HEK293 (cell line): ENCODE measurements around the gene AGXT2.

Experiments used
- CTCF ChIA-PET: fragments of 350-600 bp; formaldehyde crosslinking; extraction: SDS; loops from one replicate; lab custom pipeline; 2021; ENCODE audit warnings: antibody characterized with exemption; lab: Yijun Ruan, JAX
- POLR2A ChIA-PET: fragments of 300-600 bp; formaldehyde crosslinking; extraction: SDS; loops from one replicate; lab custom pipeline; 2020; ENCODE audit warnings: antibody characterized with exemption, inconsistent platforms; lab: Yijun Ruan, JAX
- H3K27ac ChIP-seq: fragments of 200-500 bp; sonication (Bioruptor generic); 2 replicates; pipeline ENCODE4 v1.5.1; 2014; ENCODE audit warnings: low read depth, low read length, control low read depth, inconsistent platforms; ENCODE audit errors: extremely low read depth
- H3K36me3 ChIP-seq, 2 experiments: fragments of 200-500 bp in 1 of 2; sonication (Bioruptor generic) in 1 of 2; 1 replicate in 1 of 2; 2 replicates in 1 of 2; pipeline ENCODE4 v1.5.1; 2014 to 2017; ENCODE audit warnings: inconsistent platforms in 2 of 2, low read length in 2 of 2; ENCODE audit not compliant: control insufficient read depth in 2 of 2, insufficient read depth in 1 of 2
- H3K4me1 ChIP-seq: fragments of 200-500 bp; sonication (Bioruptor generic); 2 replicates; pipeline ENCODE4 v1.5.1; 2014; ENCODE audit warnings: mild to moderate bottlenecking, low read length, inconsistent platforms; ENCODE audit not compliant: control insufficient read depth, insufficient read depth
- H3K4me3 ChIP-seq: 2 replicates; pipeline ENCODE4 v1.5.1; 2011; ENCODE audit warnings: low read depth, mild to moderate bottlenecking, control low read depth, low read length, moderate library complexity
- H3K9me3 ChIP-seq: fragments of 200-500 bp; sonication (Bioruptor generic); 2 replicates; pipeline ENCODE4 v1.5.1; 2014; ENCODE audit warnings: low read depth, low read length, inconsistent platforms; ENCODE audit not compliant: control insufficient read depth, insufficient read depth
- BCL11A ChIP-seq: fragments of 450-650 bp; formaldehyde crosslinking; IDR thresholded peaks from 2 replicates; pipeline ENCODE4 v1.5.1; 2016; ENCODE audit warnings: low read depth, missing biosample characterization, missing genetic modification characterization
- GLIS1 ChIP-seq: fragments of 450-650 bp; formaldehyde crosslinking; IDR thresholded peaks from 2 replicates; pipeline ENCODE4 v1.5.1; 2016; ENCODE audit warnings: missing biosample characterization, missing genetic modification characterization
- KLF7 ChIP-seq: fragments of 450-650 bp; formaldehyde crosslinking; IDR thresholded peaks from 2 replicates; pipeline ENCODE4 v1.5.1; 2016; ENCODE audit warnings: missing biosample characterization, missing genetic modification characterization, borderline replicate concordance
- KLF9 ChIP-seq: fragments of 450-650 bp; formaldehyde crosslinking; IDR thresholded peaks from 2 replicates; pipeline ENCODE4 v1.5.1; 2016; ENCODE audit warnings: missing biosample characterization, missing genetic modification characterization, low read depth
- MZF1 ChIP-seq: fragments of 450-650 bp; formaldehyde crosslinking; IDR thresholded peaks from 2 replicates; pipeline ENCODE4 v1.5.1; 2017; ENCODE audit warnings: missing biosample characterization, missing genetic modification characterization, borderline replicate concordance
- SCRT2 ChIP-seq: fragments of 450-650 bp; formaldehyde crosslinking; IDR thresholded peaks from 2 replicates; pipeline ENCODE4 v1.5.1; 2016; ENCODE audit warnings: missing biosample characterization, missing genetic modification characterization
- ZBTB48 ChIP-seq: fragments of 450-650 bp; formaldehyde crosslinking; IDR thresholded peaks from 2 replicates; pipeline ENCODE4 v1.5.1; 2016; ENCODE audit warnings: missing biosample characterization, missing genetic modification characterization
- ZFP41 ChIP-seq: fragments of 450-650 bp; formaldehyde crosslinking; IDR thresholded peaks from 2 replicates; pipeline ENCODE4 v1.5.1; 2016; ENCODE audit warnings: missing biosample characterization, missing genetic modification characterization, borderline replicate concordance
- ZFP69B ChIP-seq: fragments of 450-650 bp; formaldehyde crosslinking; IDR thresholded peaks from 2 replicates; pipeline ENCODE4 v1.5.1; 2016; ENCODE audit warnings: missing biosample characterization, missing genetic modification characterization
- ZNF133 ChIP-seq: fragments of 450-650 bp; formaldehyde crosslinking; IDR thresholded peaks from 2 replicates; pipeline ENCODE4 v1.5.1; 2016; ENCODE audit warnings: missing biosample characterization, missing genetic modification characterization
- ZNF211 ChIP-seq: fragments of 450-650 bp; formaldehyde crosslinking; IDR thresholded peaks from 2 replicates; pipeline ENCODE4 v1.5.1; 2016; ENCODE audit warnings: low read depth, missing biosample characterization, missing genetic modification characterization
- ZNF223 ChIP-seq: fragments of 450-650 bp; formaldehyde crosslinking; IDR thresholded peaks from 2 replicates; pipeline ENCODE4 v1.5.1; 2016; ENCODE audit warnings: missing biosample characterization, missing genetic modification characterization
- ZNF350 ChIP-seq: fragments of 450-650 bp; formaldehyde crosslinking; IDR thresholded peaks from 2 replicates; pipeline ENCODE4 v1.5.0; 2017; ENCODE audit warnings: missing biosample characterization, mild to moderate bottlenecking, missing genetic modification characterization
- ZNF366 ChIP-seq: fragments of 450-650 bp; formaldehyde crosslinking; conservative IDR thresholded peaks from 2 replicates; pipeline ENCODE4 v1.5.1; 2016; ENCODE audit warnings: missing biosample characterization, missing genetic modification characterization
- ZNF624 ChIP-seq: fragments of 450-650 bp; formaldehyde crosslinking; IDR thresholded peaks from 2 replicates; pipeline ENCODE4 v1.5.1; 2017; ENCODE audit warnings: missing biosample characterization, missing genetic modification characterization
- ZNF626 ChIP-seq: fragments of 450-650 bp; sonication (Bioruptor Pico); formaldehyde crosslinking; IDR thresholded peaks from 2 replicates; pipeline ENCODE4 v1.5.1; 2018; ENCODE audit warnings: missing biosample characterization, missing genetic modification characterization, inconsistent platforms
- ZNF639 ChIP-seq: fragments of 450-650 bp; formaldehyde crosslinking; IDR thresholded peaks from 2 replicates; pipeline ENCODE4 v1.5.1; 2016; ENCODE audit warnings: missing biosample characterization, missing genetic modification characterization
- ZNF660 ChIP-seq: fragments of 450-650 bp; IDR thresholded peaks from 2 replicates; pipeline ENCODE4 v1.5.1; 2018; ENCODE audit warnings: missing biosample characterization, mild to moderate bottlenecking, missing genetic modification characterization
- ZNF76 ChIP-seq: fragments of 450-650 bp; formaldehyde crosslinking; IDR thresholded peaks from 2 replicates; pipeline ENCODE4; 2016; ENCODE audit warnings: low read depth, missing biosample characterization, missing genetic modification characterization, borderline replicate concordance
- TF ChIP-seq, protein P1 (sequence below): fragments of 450-650 bp; formaldehyde crosslinking; IDR thresholded peaks from 2 replicates; pipeline ENCODE4 v1.5.1; 2016; ENCODE audit warnings: missing biosample characterization, missing genetic modification characterization, borderline replicate concordance
- TF ChIP-seq, protein P2 (sequence below): fragments of 450-650 bp; formaldehyde crosslinking; IDR thresholded peaks from 2 replicates; pipeline ENCODE4 v1.5.1; 2016; ENCODE audit warnings: missing biosample characterization, missing genetic modification characterization

The AGXT2 gene

DNA sequence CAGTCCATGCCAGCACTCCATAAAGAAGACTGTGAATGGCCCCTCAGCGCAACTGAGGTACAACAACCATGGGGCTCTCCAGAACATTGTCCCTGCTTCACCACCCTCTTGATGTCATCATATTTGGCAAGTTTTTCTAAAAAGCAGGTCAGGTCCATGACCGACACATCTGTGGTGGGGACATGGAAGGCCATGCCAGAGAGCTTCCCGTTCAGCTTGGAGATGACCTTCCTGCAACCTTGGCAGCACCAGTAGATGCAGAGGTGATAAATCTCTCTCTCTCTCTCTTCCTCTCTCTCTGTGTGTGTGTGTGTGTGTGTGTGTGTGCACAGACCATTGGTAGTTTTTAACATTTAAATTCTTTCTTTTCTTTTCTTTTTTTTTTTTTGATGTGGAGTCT is 35.4 kb upstream of the AGXT2 start:
- POLR2A ChIA-PET = no interaction called here
- no peaks in the 10 kb centered on the region for H3K36me3 ChIP-seq
- H3K27ac ChIP-seq = no peak overlapping the region
- no peaks in the 10 kb centered on the region for H3K9me3 ChIP-seq
- CTCF ChIA-PET = no interaction called here
- no peak for TF ChIP-seq ZNF76 (tag by site-specific recombination)
- no peak for TF ChIP-seq ZNF660 (tag by site-specific recombination)
- no peak for TF ChIP-seq ZNF639 (tag by site-specific recombination)
- TF ChIP-seq ZNF366 = no peak
- TF ChIP-seq ZNF223 (tag by site-specific recombination) = no peak
- no peak for TF ChIP-seq ZNF626 (tag by site-specific recombination)
- TF ChIP-seq KLF9 (tag by site-specific recombination) = no peak
- TF ChIP-seq KLF7 (tag by site-specific recombination) = no peak
- no peak for TF ChIP-seq ZNF133 (tag by site-specific recombination)
- TF ChIP-seq SCRT2 (tag by site-specific recombination) = no peak
- TF ChIP-seq, protein P1, sequence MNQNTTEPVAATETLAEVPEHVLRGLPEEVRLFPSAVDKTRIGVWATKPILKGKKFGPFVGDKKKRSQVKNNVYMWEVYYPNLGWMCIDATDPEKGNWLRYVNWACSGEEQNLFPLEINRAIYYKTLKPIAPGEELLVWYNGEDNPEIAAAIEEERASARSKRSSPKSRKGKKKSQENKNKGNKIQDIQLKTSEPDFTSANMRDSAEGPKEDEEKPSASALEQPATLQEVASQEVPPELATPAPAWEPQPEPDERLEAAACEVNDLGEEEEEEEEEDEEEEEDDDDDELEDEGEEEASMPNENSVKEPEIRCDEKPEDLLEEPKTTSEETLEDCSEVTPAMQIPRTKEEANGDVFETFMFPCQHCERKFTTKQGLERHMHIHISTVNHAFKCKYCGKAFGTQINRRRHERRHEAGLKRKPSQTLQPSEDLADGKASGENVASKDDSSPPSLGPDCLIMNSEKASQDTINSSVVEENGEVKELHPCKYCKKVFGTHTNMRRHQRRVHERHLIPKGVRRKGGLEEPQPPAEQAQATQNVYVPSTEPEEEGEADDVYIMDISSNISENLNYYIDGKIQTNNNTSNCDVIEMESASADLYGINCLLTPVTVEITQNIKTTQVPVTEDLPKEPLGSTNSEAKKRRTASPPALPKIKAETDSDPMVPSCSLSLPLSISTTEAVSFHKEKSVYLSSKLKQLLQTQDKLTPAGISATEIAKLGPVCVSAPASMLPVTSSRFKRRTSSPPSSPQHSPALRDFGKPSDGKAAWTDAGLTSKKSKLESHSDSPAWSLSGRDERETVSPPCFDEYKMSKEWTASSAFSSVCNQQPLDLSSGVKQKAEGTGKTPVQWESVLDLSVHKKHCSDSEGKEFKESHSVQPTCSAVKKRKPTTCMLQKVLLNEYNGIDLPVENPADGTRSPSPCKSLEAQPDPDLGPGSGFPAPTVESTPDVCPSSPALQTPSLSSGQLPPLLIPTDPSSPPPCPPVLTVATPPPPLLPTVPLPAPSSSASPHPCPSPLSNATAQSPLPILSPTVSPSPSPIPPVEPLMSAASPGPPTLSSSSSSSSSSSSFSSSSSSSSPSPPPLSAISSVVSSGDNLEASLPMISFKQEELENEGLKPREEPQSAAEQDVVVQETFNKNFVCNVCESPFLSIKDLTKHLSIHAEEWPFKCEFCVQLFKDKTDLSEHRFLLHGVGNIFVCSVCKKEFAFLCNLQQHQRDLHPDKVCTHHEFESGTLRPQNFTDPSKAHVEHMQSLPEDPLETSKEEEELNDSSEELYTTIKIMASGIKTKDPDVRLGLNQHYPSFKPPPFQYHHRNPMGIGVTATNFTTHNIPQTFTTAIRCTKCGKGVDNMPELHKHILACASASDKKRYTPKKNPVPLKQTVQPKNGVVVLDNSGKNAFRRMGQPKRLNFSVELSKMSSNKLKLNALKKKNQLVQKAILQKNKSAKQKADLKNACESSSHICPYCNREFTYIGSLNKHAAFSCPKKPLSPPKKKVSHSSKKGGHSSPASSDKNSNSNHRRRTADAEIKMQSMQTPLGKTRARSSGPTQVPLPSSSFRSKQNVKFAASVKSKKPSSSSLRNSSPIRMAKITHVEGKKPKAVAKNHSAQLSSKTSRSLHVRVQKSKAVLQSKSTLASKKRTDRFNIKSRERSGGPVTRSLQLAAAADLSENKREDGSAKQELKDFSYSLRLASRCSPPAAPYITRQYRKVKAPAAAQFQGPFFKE = no peak
- no peak for TF ChIP-seq ZNF350 (tag by site-specific recombination)
- no peak for TF ChIP-seq ZBTB48
- no peak for TF ChIP-seq ZFP69B (tag by site-specific recombination)
- TF ChIP-seq, protein P2, sequence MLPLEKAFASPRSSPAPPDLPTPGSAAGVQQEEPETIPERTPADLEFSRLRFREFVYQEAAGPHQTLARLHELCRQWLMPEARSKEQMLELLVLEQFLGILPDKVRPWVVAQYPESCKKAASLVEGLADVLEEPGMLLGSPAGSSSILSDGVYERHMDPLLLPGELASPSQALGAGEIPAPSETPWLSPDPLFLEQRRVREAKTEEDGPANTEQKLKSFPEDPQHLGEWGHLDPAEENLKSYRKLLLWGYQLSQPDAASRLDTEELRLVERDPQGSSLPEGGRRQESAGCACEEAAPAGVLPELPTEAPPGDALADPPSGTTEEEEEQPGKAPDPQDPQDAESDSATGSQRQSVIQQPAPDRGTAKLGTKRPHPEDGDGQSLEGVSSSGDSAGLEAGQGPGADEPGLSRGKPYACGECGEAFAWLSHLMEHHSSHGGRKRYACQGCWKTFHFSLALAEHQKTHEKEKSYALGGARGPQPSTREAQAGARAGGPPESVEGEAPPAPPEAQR = no peak
- H3K4me1 ChIP-seq = no peaks in the 10 kb centered on the region
- no peak overlapping the region for H3K4me3 ChIP-seq

DNA sequence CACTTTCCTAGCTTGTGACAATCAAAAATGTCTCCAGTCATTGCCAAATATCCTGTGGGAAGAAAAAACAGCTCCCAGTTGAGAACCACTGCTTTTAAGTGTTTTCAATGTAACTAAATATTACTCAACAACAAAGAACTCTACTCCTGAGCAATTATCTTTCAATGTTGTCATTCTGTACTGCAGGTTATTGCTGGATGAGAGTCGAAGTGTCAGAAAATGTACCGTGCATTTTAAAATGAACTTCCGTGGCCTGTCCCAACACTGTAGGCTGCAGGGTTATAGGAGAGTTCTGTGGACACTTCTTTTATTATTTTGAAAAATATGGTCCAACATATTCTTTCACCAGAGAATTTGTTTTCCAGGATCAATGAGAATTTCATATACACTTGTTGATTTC is 34.8 kb upstream of the AGXT2 start:
- H3K9me3 ChIP-seq = no peaks in the 10 kb centered on the region
- TF ChIP-seq ZNF211 = no peak
- TF ChIP-seq ZNF624 (tag by site-specific recombination) = no peak
- TF ChIP-seq ZNF76 (tag by site-specific recombination) = no peak
- no peak for TF ChIP-seq ZFP41 (tag by site-specific recombination)
- TF ChIP-seq BCL11A (tag by site-specific recombination) = no peak
- no peak for TF ChIP-seq GLIS1
- TF ChIP-seq MZF1 (tag by site-specific recombination) = no peak
- ChIA-PET POLR2A (no interaction called here), CTCF (interaction anchor here (1.1 kb wide), 1 partner anchor 79 kb away, joined by 3 read pairs; no protein-coding TSS in a partner anchor)
- no peak overlapping the region for H3K27ac ChIP-seq
- H3K4me3 ChIP-seq = no peak overlapping the region
- no peaks in the 10 kb centered on the region for H3K4me1 ChIP-seq
- no peaks in the 10 kb centered on the region for H3K36me3 ChIP-seq
